ENCODE data around the gene ALOXE3. TPM values are rescaled to one million over a fixed set of nuclear protein-coding genes. Genes with fewer than 3 reads are reported as not detected.
A peak's percentile ranks its signal among the peaks of the same experiment; 100 is the strongest.

Gene ALOXE3
- total RNA-seq, 4 donors from 2014 or later, result not detected

DNA sequence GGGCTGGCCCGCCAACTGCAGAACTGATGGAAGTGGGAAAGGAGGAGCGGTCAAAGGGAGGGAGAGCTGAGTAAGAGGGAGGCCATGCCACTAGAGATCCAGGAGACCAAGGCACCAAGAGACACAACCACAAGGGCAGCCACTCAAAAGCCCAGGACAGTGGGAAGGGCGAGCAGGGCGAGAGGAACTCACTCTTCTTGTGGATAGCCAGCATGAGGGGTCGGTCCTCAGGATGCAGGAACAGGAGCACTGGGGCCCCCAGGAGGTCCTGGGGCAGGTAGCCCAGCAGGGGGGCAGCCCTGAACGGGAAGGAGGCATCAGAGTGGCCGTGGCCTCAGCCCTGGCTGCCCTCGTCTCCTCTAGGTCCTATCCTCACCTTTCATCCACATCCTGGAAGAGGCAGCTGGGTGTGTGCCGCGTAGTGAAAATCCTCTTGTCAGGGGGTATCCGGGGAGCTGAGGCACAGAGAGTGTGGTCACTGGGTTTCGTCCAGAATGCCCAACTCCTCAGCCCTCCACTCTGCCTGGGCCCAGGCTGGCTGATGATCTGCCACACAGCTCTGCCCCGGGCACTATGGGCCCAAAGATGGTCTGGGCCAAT lies 29.6 kb upstream of the ALOXE3 start:
- intact Hi-C loops (cut with DNase I), result no loop called here
- H3K9me3 ChIP-seq, result no peaks in the 10 kb centered on the region
- TF ChIP-seq POLR2AphosphoS5 (IDR thresholded peaks at IDR 0.05), result peak in 1 of 2 donors; percentile 4
- no peak for TF ChIP-seq EP300 (IDR thresholded peaks at IDR 0.05)
- H3K4me3 ChIP-seq, result no peak overlapping the region
- peak overlapping the region; percentile 94 to 100 (median 100) for H3K27ac ChIP-seq (replicated peaks in 1 of 4)
- H3K36me3 ChIP-seq, result peaks cover 78 to 84% (median 81%) of the 10 kb centered on the region in 4 donors
- peaks cover 50 to 81% (median 80%) of the 10 kb centered on the region in 4 donors for H3K4me1 ChIP-seq
- DNase-seq (ENCODE audit: extremely low spot score), result no peak
- WGBS, result 87% methylated on average over 10 of the region's 13 CpGs
- no peaks in the 10 kb centered on the region for H3K27me3 ChIP-seq

DNA sequence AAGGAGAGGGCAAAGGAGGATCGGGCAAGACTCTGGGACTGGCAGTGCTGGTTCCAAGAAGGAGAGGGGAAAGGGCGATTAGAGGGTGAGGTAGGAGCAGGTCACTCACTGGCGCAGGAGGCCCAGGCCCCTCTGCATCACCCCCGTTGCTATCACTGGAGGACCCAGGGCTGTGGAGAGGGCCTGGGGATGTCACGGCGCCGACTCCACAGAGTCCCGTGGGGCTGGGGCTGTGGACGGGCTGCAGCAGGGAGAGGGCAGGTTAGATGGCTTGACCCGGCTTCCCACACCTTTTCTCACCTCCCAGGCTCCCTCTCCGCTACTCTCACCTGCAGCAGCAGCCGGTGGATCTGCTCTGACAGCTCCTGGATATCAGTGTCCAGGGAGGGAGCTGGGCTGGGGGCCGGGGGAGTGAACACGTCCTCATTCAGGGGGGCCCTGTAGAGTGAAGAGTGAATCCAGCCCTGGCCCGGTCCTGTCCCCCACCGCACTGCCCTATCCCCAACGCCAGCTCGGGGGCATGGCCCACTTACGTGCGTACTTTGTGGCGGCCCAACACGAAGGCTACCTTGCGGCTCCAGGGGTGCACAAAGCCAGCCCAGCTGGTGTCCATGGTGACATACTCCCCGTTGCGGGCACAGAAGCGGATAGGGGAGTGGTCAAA lies 29.0 kb upstream of the ALOXE3 start:
- Histone ChIP-seq H3K4me1 (peaks cover 44 to 82% (median 82%) of the 10 kb centered on the region in 4 donors), H3K27me3 (no peaks in the 10 kb centered on the region), H3K4me3 (no peak overlapping the region), H3K27ac (replicated peaks in 1 of 4) (peak overlapping the region; percentile 94 to 100 (median 100)), H3K9me3 (no peaks in the 10 kb centered on the region), H3K36me3 (peaks cover 84 to 91% (median 86%) of the 10 kb centered on the region in 4 donors)
- no peak for DNase-seq (ENCODE audit: extremely low spot score)
- 85% methylated on average over 11 of the region's 26 CpGs for WGBS
- TF ChIP-seq POLR2AphosphoS5 (IDR thresholded peaks at IDR 0.05) (no peak), POLR2A (IDR thresholded peaks at IDR 0.05; ENCODE audit: low read depth) (no peak), EP300 (IDR thresholded peaks at IDR 0.05) (no peak)
- TF ChIP-seq, protein P1, sequence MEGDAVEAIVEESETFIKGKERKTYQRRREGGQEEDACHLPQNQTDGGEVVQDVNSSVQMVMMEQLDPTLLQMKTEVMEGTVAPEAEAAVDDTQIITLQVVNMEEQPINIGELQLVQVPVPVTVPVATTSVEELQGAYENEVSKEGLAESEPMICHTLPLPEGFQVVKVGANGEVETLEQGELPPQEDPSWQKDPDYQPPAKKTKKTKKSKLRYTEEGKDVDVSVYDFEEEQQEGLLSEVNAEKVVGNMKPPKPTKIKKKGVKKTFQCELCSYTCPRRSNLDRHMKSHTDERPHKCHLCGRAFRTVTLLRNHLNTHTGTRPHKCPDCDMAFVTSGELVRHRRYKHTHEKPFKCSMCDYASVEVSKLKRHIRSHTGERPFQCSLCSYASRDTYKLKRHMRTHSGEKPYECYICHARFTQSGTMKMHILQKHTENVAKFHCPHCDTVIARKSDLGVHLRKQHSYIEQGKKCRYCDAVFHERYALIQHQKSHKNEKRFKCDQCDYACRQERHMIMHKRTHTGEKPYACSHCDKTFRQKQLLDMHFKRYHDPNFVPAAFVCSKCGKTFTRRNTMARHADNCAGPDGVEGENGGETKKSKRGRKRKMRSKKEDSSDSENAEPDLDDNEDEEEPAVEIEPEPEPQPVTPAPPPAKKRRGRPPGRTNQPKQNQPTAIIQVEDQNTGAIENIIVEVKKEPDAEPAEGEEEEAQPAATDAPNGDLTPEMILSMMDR (IDR thresholded peaks at IDR 0.05), result no peak
- intact Hi-C loops (cut with DNase I), result no loop called here

DNA sequence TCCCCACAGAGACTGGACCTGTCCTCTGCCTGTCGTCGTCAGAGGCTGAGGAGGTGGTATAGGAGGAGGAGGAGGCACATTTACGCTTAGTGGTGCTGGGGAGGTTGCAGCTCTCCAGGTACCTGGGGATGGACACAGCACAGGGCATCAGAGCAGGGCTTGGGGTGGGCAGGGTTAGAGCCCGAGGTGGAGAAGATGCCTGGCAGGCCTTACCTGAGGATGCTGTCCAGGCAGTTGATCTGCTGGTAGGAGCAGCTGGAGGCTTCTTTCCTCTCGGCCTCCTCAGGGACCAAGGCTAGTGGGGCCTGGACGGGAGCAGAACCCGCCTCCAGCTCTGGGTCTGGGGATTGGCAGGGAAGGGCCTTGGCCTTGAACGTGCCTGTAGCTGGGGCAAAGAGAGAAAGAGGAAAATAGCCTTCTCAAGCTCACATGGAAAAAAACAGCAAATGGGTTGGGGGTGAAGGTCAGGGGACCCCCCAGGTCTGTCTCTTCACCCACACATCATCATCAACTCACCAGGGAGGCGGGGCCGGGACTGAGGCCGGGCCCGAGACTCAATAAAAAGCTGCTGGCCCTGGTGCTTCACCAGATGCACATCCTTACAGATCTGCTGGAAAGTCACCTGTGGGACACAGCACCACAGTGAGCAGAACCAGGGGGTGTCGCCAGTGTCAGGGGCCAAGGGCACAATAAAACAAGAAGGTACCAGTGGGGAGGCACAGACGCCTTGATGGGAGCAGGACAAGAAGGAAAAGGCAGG lies 28.2 kb upstream of the ALOXE3 start:
- H3K9me3 ChIP-seq, result no peaks in the 10 kb centered on the region
- H3K36me3 ChIP-seq, result peaks cover 91 to 94% (median 93%) of the 10 kb centered on the region in 4 donors
- peak overlapping the region; percentile 94 to 100 (median 100) for H3K27ac ChIP-seq (replicated peaks in 1 of 4)
- H3K27me3 ChIP-seq, result no peaks in the 10 kb centered on the region
- intact Hi-C loops (cut with DNase I), result no loop called here
- peaks cover 47 to 89% (median 89%) of the 10 kb centered on the region in 4 donors for H3K4me1 ChIP-seq
- DNase-seq (ENCODE audit: extremely low spot score), result no peak
- H3K4me3 ChIP-seq, result no peak overlapping the region
- TF ChIP-seq POLR2A (IDR thresholded peaks at IDR 0.05; ENCODE audit: low read depth), result no peak
- TF ChIP-seq, protein P1 (IDR thresholded peaks at IDR 0.05), result no peak
- no peak for TF ChIP-seq EP300 (IDR thresholded peaks at IDR 0.05)
- TF ChIP-seq POLR2AphosphoS5 (IDR thresholded peaks at IDR 0.05), result no peak
- WGBS, result 88% methylated on average over 14 of the region's 14 CpGs

DNA sequence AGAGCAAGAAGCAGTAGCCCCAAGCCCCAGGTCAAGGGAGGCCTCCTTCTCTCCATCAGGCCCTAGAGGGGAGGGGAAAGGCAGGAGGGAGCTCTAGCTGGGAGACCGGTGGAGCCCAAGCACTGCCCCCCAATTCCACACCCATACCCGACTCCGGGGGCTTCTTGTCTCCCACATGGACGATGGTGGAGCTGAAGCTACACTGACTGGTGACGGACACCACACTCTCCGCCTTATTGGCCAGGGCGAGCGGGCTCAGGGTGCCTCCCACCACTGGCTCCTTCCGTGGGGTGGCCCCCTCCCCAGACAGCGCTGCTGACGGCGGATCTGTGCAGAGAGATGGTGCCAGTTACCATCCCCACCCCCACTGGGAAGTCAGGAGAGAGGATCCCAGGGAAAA lies 27.5 kb upstream of the ALOXE3 start:
- Histone ChIP-seq H3K4me3 (no peak overlapping the region), H3K27me3 (no peaks in the 10 kb centered on the region), H3K36me3 (peaks cover 99 to 100% (median 100%) of the 10 kb centered on the region in 4 donors), H3K9me3 (no peaks in the 10 kb centered on the region), H3K4me1 (peaks cover 48 to 95% (median 94%) of the 10 kb centered on the region in 4 donors), H3K27ac (replicated peaks in 1 of 4) (peak overlapping the region; percentile 94 to 100 (median 100))
- no peak for TF ChIP-seq POLR2AphosphoS5 (IDR thresholded peaks at IDR 0.05)
- no peak for TF ChIP-seq EP300 (IDR thresholded peaks at IDR 0.05)
- TF ChIP-seq, protein P1 (IDR thresholded peaks at IDR 0.05), result no peak
- TF ChIP-seq POLR2A (IDR thresholded peaks at IDR 0.05; ENCODE audit: low read depth), result no peak
- intact Hi-C loops (cut with DNase I), result no loop called here
- 88% methylated on average over 10 of the region's 12 CpGs for WGBS
- no peak for DNase-seq (ENCODE audit: extremely low spot score)
